DMS53 treated with DMSO at 0.1 percent for 48 hours (cell line): ENCODE results near the gene SLC22A8.
"Not testable (repeated sequence)": the region's sequence is repeated elsewhere in the genome, so short reads cannot be mapped to it uniquely, and the experiment has no call there.

ENCODE experiments used
- DNase-seq: peaks from one replicate; lab custom pipeline; 2025; ENCODE audit not compliant: unreplicated experiment; lab: John Stamatoyannopoulos, UW

Gene SLC22A8

GRCh38 chr11:63015521-63016215 lies at the start of gene SLC22A8:
SLC22A8 (minus strand) TSS chr11:63015841; CDS start chr11:63014958, 883 bp downstream.
- DNase-seq = no peak

GRCh38 chr11:63046203-63046602 lies 30.6 kb upstream of the SLC22A8 start:
- DNase-seq = not testable (repeated sequence)

- no peak for DNase-seq
Observed at GRCh38 chr11:63042596-63042995, 27.0 kb upstream of the SLC22A8 start.

GRCh38 chr11:63032457-63032856 lies 16.8 kb upstream of the SLC22A8 start:
- DNase-seq = no peak

GRCh38 chr11:63023841-63024648 lies 8.4 kb upstream of the SLC22A8 start:
- peak; percentile 51 for DNase-seq

- no peak for DNase-seq
Observed at GRCh38 chr11:63023222-63023814, 7.7 kb upstream of the SLC22A8 start.

- no peak for DNase-seq
Observed at GRCh38 chr11:63022441-63022840, 6.8 kb upstream of the SLC22A8 start.

GRCh38 chr11:63020671-63021291 lies 5.1 kb upstream of the SLC22A8 start:
- no peak for DNase-seq

GRCh38 chr11:63019506-63019905 lies 3.9 kb upstream of the SLC22A8 start:
- DNase-seq = no peak

- DNase-seq = no peak
Observed at GRCh38 chr11:63017306-63017974, 1.8 kb upstream of the SLC22A8 start.

GRCh38 chr11:63014408-63015055 lies 1.1 kb downstream of the SLC22A8 start:
- DNase-seq = no peak

GRCh38 chr11:63012839-63013238 lies 2.8 kb downstream of the SLC22A8 start:
- no peak for DNase-seq

GRCh38 chr11:63012430-63012829 lies 3.2 kb downstream of the SLC22A8 start:
- DNase-seq = no peak

GRCh38 chr11:63010934-63011439 lies 4.7 kb downstream of the SLC22A8 start:
- DNase-seq = no peak

GRCh38 chr11:63007920-63008319 lies 7.7 kb downstream of the SLC22A8 start:
- no peak for DNase-seq

GRCh38 chr11:63001456-63001855 lies 14.2 kb downstream of the SLC22A8 start:
- DNase-seq = no peak

- no peak for DNase-seq
Observed at GRCh38 chr11:62999649-63000048, 16.0 kb downstream of the SLC22A8 start.

GRCh38 chr11:62999156-62999555 lies 16.5 kb downstream of the SLC22A8 start:
- DNase-seq = no peak

- no peak for DNase-seq
Observed at GRCh38 chr11:62996271-62996670, 19.4 kb downstream of the SLC22A8 start.

- no peak for DNase-seq
Observed at GRCh38 chr11:62994775-62995174, 20.9 kb downstream of the SLC22A8 start.
